HG03175 (cell line): ENCODE results near the gene APLF.
"Not testable (repeated sequence)": the region's sequence is repeated elsewhere in the genome, so short reads cannot be mapped to it uniquely, and the experiment has no call there.

Source experiments
- ATAC-seq: cut with Tn5 transposase; IDR thresholded peaks from one replicate; pipeline ENCODE4 v1.9.1; 2021; ENCODE audit warnings: mild to moderate bottlenecking, moderate library complexity; ENCODE audit not compliant: unreplicated experiment

Gene APLF

DNA sequence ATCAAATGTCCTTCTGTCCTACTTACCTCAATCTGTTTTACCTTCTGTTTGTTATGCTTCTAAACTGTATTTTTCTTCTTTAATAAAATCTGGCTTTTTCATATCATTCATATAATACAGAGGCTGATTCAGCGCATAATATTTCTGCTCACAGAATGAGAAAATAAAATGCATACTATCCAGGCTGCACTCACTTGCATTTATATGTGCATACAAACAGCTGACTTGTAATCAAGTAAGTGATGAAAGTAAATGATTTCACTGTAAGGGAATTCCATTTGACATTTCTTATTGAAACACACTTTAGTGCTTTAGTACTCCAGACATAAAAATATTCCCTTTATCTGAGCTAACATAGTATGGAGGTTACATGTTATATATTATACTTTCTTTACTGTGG lies 100.7 kb downstream of the APLF start:
- ATAC-seq: no peak

- ATAC-seq: no peak
These were observed 102.2 kb downstream of the APLF start for GRCh38 chr2:68569604-68570003.

DNA sequence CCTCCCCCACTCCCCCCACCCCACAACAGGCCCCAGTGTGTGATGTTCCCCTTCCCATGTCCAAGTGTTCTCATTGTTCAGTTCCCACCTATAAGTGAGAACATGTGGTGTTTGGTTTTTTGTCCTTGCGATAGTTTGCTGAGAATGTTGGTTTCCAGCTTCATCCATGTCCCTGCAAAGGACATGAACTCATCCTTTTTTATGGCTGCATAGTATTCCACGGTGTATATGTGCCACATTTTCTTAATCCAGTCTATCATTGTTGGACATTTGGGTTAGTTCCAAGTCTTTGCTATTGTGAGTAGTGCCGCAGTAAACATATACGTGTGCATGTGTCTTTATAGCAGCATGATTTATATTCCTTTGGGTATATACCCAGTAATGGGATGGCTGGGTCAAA lies 103.0 kb downstream of the APLF start:
- not testable (repeated sequence) for ATAC-seq

DNA sequence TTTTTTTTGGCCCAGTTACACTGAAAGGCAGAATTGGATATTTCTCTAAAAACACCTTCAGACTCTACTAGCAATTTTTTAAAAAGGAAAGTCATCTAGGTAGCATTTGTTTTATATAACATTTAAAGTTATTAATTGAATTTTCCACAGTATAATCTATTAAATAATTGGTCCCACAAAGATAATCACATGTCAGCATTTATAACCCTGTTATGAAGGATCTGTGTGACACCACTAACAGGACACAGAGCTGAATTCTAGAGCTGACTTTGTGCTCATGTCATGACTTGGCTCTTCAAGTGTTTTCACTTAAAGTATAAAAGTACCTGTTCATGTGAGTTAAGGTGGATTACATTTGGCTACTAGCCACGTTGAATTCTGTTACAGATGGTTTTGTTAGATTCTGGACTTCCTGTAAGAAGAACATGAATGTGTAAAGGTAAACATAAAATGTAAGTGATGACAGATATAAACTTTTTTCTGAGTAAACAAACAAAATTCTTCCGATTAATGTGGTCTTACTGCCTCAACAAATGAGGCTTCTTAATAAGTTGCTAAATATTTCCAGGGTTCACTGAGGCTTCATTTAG lies 106.9 kb downstream of the APLF start:
- no peak for ATAC-seq

DNA sequence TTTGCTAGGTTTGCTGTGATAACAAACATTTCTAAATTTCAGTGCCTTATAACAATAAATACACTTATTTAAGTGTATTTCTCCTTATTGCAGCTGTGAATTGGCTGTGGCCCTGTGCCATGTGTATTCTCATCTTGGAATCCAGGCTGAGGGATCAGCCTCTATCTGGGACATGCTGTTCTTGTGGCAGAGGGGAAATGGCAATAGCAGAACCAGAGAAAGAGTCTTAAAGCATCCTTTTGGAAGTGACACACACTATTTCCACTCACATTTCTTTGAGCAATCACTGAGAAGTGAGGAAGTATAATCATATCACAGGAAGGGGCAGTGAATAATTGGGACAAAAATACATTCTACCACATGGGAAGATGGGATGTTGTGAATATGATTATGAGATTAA lies 109.8 kb downstream of the APLF start:
- ATAC-seq: no peak

- no peak for ATAC-seq
These were observed 112.3 kb downstream of the APLF start for GRCh38 chr2:68579689-68580088.

GRCh38 chr2:68588589-68588988 lies 121.2 kb downstream of the APLF start:
- no peak for ATAC-seq

GRCh38 chr2:68589963-68590362 lies 122.6 kb downstream of the APLF start:
- ATAC-seq: no peak

DNA sequence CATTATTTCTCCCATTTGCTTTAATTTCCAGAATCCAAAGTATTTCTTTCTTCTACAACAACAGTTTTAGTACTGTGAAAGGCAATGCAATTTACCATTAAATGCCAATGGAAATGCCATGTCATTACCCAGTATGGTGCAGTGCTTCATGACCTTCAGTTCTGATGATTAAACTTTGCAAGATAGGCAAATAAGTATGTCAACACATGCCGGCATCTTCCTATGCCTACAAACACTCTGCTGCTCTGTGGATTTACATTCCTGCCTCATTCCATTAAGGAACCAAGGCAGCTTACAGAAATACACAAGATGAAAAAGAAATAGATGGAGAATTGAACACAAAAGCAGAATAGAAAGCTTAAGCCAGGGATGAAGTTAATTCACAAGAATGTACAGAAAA lies 123.3 kb downstream of the APLF start:
- no peak for ATAC-seq

DNA sequence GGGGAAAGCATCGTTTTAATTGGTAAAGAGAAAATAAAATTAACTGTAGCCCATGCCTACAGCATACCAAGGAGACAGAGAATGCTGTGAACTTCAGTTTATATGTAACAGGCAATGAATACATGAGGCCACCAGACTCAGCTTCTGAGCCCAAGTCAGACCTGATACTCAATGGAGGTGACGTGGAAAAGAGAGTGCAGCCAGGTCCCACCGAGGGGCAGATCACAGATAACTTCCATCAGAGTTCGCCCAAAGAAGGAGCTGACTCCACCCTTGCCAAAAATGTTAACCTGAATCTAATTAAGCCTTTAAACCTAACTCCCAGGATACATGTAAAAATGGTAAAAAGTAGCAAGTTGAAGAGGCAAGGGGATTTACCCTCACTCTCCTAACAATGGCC lies 123.8 kb downstream of the APLF start:
- ATAC-seq: no peak

GRCh38 chr2:68594041-68594440 lies 126.7 kb downstream of the APLF start:
- ATAC-seq: no peak

- ATAC-seq: peak; percentile 79
These were observed 127.5 kb downstream of the APLF start for GRCh38 chr2:68594674-68595492.

GRCh38 chr2:68595493-68595785 lies 128.1 kb downstream of the APLF start:
- ATAC-seq: not testable (repeated sequence)

- not testable (repeated sequence) for ATAC-seq
These were observed 133.1 kb downstream of the APLF start for GRCh38 chr2:68600495-68600894.

DNA sequence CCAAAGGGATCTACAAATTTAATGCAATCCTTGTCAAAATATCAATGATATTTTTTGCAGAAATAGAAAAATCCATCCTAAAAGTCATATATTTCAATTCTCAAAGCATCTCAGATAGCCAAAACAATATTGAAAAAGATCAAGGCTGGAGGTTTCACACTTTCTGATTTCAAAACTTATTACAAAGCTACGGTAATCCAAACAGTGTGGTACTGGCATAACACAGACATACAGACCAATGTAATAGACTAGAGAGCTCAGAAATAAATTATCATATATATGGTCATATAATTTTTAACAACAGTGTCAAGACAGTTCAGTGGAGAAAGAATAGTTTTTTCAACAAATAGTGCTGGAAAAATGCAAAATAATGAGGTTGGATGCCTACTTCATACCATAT lies 135.7 kb downstream of the APLF start:
- no peak for ATAC-seq

DNA sequence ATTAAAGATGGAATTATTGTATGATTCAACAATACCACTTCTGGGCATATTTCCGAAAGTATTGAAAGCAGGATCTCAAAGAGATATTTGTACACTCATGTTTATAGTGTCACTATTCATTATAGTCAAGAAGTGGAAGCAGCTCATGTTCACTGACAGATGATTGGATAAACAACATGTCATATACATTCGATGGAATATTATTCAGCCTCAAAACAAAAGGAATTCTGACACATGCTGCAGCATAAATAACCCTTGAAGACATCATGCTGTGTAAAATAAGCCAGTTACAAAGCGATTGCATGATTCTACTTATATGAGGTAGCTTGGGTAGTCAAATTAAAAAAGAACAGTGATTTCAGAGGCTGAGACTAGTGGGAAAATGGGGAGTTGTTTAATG lies 136.7 kb downstream of the APLF start:
- ATAC-seq: no peak

DNA sequence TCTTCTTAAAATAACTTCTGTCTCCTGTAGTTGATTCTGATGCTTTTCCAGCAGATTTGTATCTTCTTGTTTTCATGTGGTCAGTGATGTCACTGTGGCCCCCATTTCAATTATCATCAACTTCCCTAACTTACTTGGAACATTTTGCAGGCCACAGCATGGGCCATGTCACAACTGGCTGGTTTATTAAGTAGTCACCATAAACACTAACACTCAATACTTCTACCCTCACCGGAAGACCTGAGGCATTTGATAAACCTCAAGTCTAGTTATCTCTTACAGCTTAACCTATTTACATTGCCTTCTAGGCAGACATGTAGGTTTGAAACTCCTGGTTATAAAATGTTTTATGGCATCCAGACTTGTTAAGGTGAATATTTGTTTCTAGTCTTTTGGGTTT lies 138.6 kb downstream of the APLF start:
- no peak for ATAC-seq

DNA sequence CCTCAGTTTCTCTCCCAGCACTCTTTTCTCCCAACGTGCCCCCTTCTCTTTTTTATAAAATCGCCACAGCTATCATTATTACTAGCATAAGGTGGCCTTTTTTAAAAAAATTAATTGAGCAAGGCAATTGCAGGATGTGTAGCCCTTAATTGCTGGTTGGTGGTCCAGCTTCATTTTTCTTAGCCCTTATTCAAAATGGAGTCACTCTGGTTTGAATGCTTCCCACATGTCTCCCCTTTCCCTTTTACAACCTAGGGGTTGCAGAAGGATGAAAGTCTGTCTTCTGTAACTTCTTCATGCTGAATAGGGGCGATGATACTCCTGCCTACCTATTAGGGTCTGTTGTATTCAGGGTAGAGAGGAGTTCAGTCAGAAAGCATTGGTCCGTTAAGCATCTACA lies 139.4 kb downstream of the APLF start:
- no peak for ATAC-seq

GRCh38 chr2:68607837-68608236 lies 140.5 kb downstream of the APLF start:
- no peak for ATAC-seq

DNA sequence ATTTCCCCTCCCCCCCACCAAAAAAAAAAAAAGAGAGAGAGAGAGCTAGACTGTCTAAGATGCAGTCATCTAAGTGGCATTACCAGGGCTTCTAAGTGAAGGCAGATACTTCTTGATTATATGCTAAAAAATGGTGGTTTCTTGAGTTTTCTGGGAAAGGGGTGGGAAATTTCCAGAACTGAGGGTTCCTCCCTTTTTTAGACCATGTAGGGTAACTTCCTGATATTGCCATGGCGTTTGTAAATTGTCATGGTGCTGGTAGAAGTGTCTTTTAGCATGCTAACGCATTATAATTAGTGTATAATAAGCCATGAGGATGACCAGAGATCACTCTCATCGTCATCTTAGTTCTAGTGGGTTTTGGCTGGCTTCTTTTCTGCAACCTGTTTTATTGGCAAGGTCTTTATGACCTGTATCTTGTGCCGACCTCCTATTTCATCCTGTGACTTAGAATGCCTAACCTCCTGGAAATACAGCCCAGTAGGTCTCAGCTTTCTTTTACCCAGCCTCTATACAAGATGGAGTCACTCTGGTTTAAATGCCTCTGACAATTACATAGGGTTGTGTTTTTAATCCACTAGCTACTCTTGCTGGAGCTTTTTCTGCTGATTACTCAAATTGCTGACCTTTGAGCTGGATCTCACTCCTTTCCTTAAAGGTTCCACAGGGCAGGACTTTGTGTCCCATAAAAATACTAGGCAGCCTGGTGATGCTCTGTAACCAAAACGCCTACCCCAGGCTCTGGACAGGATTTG lies 145.6 kb downstream of the APLF start:
- no peak for ATAC-seq

DNA sequence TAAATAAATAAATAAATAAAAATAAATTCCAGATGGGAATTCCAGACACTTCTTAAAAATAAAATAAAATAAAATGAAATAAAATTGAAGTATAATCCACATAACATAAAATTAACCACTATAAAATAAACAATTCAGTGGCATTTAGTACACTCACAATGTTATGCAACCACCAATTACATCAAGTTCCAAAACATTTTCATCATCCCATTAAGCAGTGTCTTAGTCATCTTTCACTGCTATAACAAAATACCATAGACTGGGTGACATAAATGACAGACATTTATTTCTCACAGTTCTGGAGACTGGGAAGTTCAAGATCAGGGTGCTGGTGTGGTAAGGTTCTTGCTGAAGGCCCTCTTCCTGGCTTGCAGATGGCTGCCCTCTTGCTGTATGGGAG lies 153.4 kb downstream of the APLF start:
- no peak for ATAC-seq

GRCh38 chr2:68623820-68624219 lies 156.4 kb downstream of the APLF start:
- no peak for ATAC-seq
